ENCODE measurements around the gene BCORL1.

BCORL1 gene

DNA sequence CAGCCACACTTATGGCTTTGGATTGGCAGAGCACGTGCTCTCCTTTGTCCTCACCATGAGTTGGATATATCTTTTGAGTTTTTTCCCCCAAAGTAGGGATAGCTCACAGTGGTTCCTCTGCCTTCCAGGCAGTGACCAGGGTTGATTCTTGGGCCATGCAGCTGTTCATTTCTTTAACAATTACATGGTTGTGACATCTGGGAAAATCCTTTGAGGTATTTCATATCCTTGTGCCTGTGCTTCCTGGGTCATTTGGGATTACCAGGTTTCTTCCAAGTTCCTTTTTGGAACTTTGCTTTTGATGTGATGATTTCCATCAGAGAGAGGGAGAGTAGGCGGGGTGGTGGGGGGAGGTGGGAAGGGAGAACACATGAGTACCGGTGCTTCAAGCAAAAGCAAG lies 15.6 kb downstream of the BCORL1 start:
- Histone ChIP-seq H3K27me3 (ENCODE audit: control insufficient read depth, insufficient read depth, low read length) (no peaks in the 10 kb centered on the region), H3K36me3 (ENCODE audit: control insufficient read depth, insufficient read depth, low read length) (no peaks in the 10 kb centered on the region), H3K27ac (ENCODE audit: low read depth, low read length) (no peak overlapping the region), H3K4me1 (ENCODE audit: control insufficient read depth, insufficient read depth, low read length) (no peaks in the 10 kb centered on the region), H3K4me3 (ENCODE audit: low read length) (no peak overlapping the region), H3K9ac (ENCODE audit: low read length) (no peak overlapping the region)

DNA sequence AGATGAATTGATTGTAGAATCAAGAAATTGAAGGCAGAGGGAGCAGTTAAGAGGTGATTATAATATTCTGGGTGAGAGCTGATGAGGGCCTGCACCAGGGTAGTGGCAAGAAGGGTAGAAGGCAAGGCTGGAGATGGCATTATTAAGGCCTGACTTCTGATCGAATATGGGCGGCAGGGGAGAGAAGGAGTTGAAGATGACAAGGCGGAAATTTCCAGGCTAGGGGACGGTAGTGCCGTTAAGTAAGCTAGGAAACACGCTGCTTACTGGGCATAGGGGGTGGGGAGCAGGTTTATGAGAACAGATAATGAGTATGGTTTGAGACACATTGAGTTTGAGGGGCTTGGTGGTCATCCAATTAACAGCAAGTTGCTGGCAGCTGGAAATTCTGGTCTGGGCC lies 19.5 kb downstream of the BCORL1 start:
- no peak overlapping the region for H3K9ac ChIP-seq (ENCODE audit: low read length)
- no peaks in the 10 kb centered on the region for H3K4me1 ChIP-seq (ENCODE audit: control insufficient read depth, insufficient read depth, low read length)
- H3K4me3 ChIP-seq (ENCODE audit: low read length), result no peak overlapping the region

DNA sequence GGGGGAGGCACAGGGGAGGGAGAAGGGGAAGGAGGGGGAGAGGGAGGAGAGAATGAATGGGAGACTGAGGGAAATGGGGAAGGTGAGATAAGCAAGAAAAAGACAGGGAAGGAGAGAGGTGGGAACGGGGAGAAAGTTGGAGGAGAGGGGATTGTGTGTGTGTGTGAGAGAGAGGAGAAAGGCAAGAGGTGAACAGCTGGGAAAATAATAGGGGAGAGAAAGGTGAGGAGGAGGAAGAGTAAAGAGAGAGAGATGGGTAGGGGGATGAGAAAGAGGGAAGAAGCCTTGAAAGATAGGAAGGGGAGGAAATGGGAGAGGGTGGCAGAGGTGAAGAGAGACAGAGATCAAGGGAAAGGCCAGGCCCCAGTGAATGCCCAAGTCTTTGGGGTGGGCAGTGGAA lies 20.1 kb downstream of the BCORL1 start:
- Histone ChIP-seq H3K36me3 (ENCODE audit: control insufficient read depth, insufficient read depth, low read length) (peaks cover 3% of the 10 kb centered on the region), H3K27me3 (ENCODE audit: control insufficient read depth, insufficient read depth, low read length) (no peaks in the 10 kb centered on the region)

More for the DNA sequence above, 19.5 kb downstream of the BCORL1 start:
- Histone ChIP-seq H3K27ac (ENCODE audit: low read depth, low read length) (no peak overlapping the region), H3K36me3 (ENCODE audit: control insufficient read depth, insufficient read depth, low read length) (peaks cover 3% of the 10 kb centered on the region), H3K27me3 (ENCODE audit: control insufficient read depth, insufficient read depth, low read length) (no peaks in the 10 kb centered on the region)

DNA sequence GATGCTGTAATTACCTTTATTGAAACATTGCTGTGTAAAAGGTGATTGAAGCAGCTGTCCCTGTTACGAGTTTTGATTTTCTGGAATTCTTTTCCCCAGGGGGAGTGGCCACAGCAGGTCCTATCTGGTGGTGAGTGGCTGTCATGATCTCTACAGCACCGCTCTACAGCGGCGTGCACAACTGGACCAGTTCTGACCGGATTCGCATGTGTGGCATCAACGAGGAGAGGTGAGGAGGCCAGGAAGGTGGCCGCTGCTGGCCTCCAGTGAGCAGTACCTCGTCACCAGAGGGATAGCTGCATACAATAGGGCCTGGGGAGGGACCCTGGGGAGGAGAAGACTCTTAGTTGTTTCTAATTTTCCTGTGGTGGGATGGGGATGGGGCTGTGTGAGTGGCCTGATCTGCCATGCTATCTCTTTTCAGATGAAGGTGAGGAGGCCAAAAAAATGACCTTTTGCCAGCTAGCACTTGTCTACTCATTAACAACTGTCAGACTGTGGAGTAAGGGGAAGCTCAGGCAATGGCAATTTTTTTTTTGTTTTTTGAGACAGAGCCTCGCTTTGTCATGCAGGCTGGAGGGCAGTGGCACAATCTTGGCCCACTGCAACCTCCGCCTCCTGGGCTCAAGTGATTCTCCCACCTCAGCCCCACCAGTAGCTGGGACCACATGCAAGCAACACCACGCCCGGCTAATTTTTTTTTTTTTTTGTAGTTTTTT lies 22.8 kb downstream of the BCORL1 start:
- no peaks in the 10 kb centered on the region for H3K27me3 ChIP-seq (ENCODE audit: control insufficient read depth, insufficient read depth, low read length)
- no peak overlapping the region for H3K9ac ChIP-seq (ENCODE audit: low read length)
- no peaks in the 10 kb centered on the region for H3K4me1 ChIP-seq (ENCODE audit: control insufficient read depth, insufficient read depth, low read length)
- no peak overlapping the region for H3K4me3 ChIP-seq (ENCODE audit: low read length)
- no peak overlapping the region for H3K27ac ChIP-seq (ENCODE audit: low read depth, low read length)
- H3K36me3 ChIP-seq (ENCODE audit: control insufficient read depth, insufficient read depth, low read length), result peaks cover 3% of the 10 kb centered on the region

More for the DNA sequence above, 20.1 kb downstream of the BCORL1 start:
- Histone ChIP-seq H3K4me1 (ENCODE audit: control insufficient read depth, insufficient read depth, low read length) (no peaks in the 10 kb centered on the region), H3K4me3 (ENCODE audit: low read length) (no peak overlapping the region), H3K9ac (ENCODE audit: low read length) (no peak overlapping the region), H3K27ac (ENCODE audit: low read depth, low read length) (no peak overlapping the region)

DNA sequence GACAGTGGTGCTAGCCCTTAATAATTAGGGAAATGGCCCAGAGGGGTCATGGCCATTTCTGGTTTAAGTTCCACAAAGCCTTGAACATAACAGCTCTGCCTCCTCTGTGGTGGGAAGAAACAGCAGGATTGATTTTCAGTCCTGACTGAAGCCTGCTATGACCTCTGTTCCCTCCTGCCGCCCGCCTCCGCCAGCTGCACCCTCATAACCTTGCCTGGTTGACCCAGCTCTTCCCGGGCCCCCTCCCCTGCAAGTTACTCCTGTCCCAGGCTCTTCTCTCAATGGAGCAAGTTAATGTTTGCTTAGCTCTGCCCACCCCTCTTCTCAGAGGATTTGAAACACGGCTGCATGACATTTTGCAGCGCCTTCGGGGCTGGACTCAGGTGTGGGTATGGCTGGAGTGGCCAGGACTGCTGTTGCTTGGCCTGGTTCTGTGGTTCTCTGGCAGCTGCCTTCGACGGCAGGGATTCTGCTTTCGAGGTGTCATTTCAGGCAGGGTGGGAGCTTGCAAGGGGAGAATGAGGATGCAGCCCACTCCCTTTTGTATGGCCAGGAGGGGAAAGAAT lies 27.3 kb downstream of the BCORL1 start:
- Histone ChIP-seq H3K36me3 (ENCODE audit: control insufficient read depth, insufficient read depth, low read length) (peaks cover 5% of the 10 kb centered on the region), H3K4me3 (ENCODE audit: low read length) (no peak overlapping the region), H3K9ac (ENCODE audit: low read length) (no peak overlapping the region), H3K27me3 (ENCODE audit: control insufficient read depth, insufficient read depth, low read length) (no peaks in the 10 kb centered on the region), H3K4me1 (ENCODE audit: control insufficient read depth, insufficient read depth, low read length) (no peaks in the 10 kb centered on the region), H3K27ac (ENCODE audit: low read depth, low read length) (no peak overlapping the region)

DNA sequence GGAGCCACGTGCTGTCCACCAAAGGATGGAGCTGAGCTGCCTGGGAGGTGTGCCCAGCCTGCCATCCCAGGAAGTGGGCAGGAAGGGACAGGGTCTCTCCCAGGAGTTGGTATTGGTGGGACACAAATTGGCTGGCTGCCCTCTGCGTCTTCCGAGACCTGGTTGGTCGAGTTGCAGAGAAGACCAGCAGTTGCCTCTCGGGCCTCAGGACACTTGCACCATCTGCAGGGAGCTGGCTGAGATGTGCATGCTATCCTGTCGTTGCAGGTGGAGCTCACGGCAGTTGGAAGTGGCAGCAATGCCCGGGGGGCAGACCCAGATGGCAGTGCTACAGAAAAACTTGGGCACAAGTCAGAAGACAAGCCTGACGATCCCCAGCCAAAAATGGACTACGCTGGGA lies 30.2 kb downstream of the BCORL1 start:
- Histone ChIP-seq H3K36me3 (ENCODE audit: control insufficient read depth, insufficient read depth, low read length) (peaks cover 3% of the 10 kb centered on the region), H3K4me3 (ENCODE audit: low read length) (no peak overlapping the region), H3K4me1 (ENCODE audit: control insufficient read depth, insufficient read depth, low read length) (no peaks in the 10 kb centered on the region), H3K27ac (ENCODE audit: low read depth, low read length) (no peak overlapping the region), H3K9ac (ENCODE audit: low read length) (no peak overlapping the region), H3K27me3 (ENCODE audit: control insufficient read depth, insufficient read depth, low read length) (no peaks in the 10 kb centered on the region)

DNA sequence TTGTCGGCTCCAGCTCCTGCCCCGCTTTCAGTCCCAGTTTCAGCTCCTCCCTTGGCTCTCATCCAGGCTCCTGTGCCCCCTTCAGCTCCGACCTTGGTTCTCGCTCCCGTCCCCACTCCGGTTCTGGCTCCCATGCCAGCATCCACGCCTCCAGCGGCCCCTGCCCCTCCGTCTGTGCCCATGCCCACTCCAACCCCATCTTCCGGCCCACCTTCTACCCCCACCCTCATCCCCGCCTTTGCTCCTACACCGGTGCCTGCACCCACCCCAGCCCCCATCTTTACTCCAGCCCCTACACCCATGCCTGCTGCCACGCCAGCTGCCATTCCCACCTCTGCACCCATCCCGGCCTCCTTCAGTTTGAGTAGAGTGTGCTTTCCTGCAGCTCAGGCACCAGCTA lies 31.2 kb downstream of the BCORL1 start:
- Histone ChIP-seq H3K4me3 (ENCODE audit: low read length) (no peak overlapping the region), H3K27me3 (ENCODE audit: control insufficient read depth, insufficient read depth, low read length) (no peaks in the 10 kb centered on the region), H3K27ac (ENCODE audit: low read depth, low read length) (no peak overlapping the region), H3K4me1 (ENCODE audit: control insufficient read depth, insufficient read depth, low read length) (no peaks in the 10 kb centered on the region), H3K9ac (ENCODE audit: low read length) (no peak overlapping the region), H3K36me3 (ENCODE audit: control insufficient read depth, insufficient read depth, low read length) (peaks cover 3% of the 10 kb centered on the region)

DNA sequence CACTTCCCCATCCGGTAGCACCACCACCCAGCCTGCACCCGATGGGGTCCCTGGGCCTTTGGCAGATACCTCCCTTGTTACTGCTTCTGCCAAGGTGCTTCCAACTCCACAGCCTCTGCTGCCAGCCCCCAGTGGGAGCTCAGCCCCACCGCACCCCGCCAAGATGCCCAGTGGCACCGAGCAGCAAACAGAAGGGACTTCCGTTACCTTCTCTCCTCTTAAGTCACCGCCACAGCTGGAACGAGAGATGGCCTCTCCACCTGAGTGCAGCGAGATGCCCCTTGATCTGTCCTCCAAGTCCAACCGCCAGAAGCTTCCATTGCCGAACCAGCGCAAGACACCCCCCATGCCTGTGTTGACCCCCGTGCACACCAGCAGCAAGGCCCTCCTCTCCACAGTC lies 31.9 kb downstream of the BCORL1 start:
- H3K4me1 ChIP-seq (ENCODE audit: control insufficient read depth, insufficient read depth, low read length), result no peaks in the 10 kb centered on the region
- H3K4me3 ChIP-seq (ENCODE audit: low read length), result no peak overlapping the region
- H3K27me3 ChIP-seq (ENCODE audit: control insufficient read depth, insufficient read depth, low read length), result no peaks in the 10 kb centered on the region
- H3K36me3 ChIP-seq (ENCODE audit: control insufficient read depth, insufficient read depth, low read length), result peaks cover 3% of the 10 kb centered on the region
- no peak overlapping the region for H3K9ac ChIP-seq (ENCODE audit: low read length)
- H3K27ac ChIP-seq (ENCODE audit: low read depth, low read length), result no peak overlapping the region

DNA sequence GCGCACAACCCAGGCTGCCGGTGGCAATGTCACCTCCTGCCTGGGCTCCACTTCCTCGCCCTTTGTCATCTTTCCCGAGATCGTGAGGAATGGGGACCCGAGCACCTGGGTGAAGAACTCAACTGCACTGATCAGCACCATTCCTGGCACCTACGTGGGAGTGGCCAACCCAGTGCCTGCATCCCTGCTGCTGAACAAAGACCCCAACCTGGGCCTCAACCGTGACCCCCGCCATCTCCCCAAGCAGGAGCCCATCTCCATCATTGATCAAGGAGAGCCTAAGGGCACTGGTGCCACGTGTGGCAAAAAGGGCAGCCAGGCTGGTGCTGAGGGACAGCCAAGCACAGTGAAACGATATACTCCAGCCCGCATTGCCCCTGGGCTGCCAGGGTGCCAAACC lies 32.3 kb downstream of the BCORL1 start:
- no peak overlapping the region for H3K27ac ChIP-seq (ENCODE audit: low read depth, low read length)
- H3K27me3 ChIP-seq (ENCODE audit: control insufficient read depth, insufficient read depth, low read length), result no peaks in the 10 kb centered on the region
- H3K36me3 ChIP-seq (ENCODE audit: control insufficient read depth, insufficient read depth, low read length), result peaks cover 3% of the 10 kb centered on the region
- H3K4me1 ChIP-seq (ENCODE audit: control insufficient read depth, insufficient read depth, low read length), result no peaks in the 10 kb centered on the region
- H3K9ac ChIP-seq (ENCODE audit: low read length), result no peak overlapping the region
- no peak overlapping the region for H3K4me3 ChIP-seq (ENCODE audit: low read length)

DNA sequence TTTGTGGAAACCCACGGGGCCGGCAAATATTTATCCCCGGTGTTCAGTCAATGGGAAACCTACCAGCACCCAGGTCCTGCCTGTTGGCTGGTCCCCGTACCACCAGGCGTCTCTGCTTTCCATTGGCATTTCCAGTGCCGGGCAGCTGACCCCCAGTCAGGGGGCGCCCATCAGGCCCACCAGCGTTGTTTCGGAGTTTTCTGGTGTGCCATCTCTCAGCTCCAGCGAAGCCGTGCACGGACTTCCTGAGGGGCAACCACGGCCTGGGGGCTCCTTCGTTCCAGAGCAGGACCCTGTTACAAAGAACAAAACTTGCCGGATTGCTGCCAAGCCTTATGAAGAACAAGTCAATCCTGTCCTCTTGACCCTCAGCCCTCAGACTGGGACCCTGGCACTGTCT lies 32.7 kb downstream of the BCORL1 start:
- H3K27ac ChIP-seq (ENCODE audit: low read depth, low read length), result no peak overlapping the region
- H3K4me1 ChIP-seq (ENCODE audit: control insufficient read depth, insufficient read depth, low read length), result no peaks in the 10 kb centered on the region
- no peaks in the 10 kb centered on the region for H3K27me3 ChIP-seq (ENCODE audit: control insufficient read depth, insufficient read depth, low read length)
- no peak overlapping the region for H3K4me3 ChIP-seq (ENCODE audit: low read length)
- H3K9ac ChIP-seq (ENCODE audit: low read length), result no peak overlapping the region
- peaks cover 3% of the 10 kb centered on the region for H3K36me3 ChIP-seq (ENCODE audit: control insufficient read depth, insufficient read depth, low read length)

DNA sequence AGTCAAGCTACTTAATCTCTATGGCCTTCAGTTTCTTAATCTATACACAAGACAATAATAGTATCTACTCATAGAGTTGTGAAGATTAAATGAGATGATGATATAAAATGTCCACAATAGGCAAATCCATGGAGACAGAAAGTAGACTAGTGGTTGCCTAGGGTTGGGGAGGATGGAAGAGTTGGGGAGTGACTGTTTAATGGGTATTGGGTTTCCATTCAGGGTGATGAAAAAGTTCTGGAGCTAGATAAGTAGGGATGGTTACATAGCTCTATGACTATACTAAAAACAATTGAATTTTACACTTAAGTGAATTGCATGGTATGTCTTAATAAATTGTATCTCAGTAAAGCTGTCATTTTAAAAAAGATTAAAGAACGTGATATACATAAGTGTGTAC lies 35.7 kb downstream of the BCORL1 start:
- Histone ChIP-seq H3K9ac (ENCODE audit: low read length) (no peak overlapping the region), H3K27ac (ENCODE audit: low read depth, low read length) (no peak overlapping the region), H3K36me3 (ENCODE audit: control insufficient read depth, insufficient read depth, low read length) (no peaks in the 10 kb centered on the region), H3K4me3 (ENCODE audit: low read length) (no peak overlapping the region), H3K4me1 (ENCODE audit: control insufficient read depth, insufficient read depth, low read length) (no peaks in the 10 kb centered on the region), H3K27me3 (ENCODE audit: control insufficient read depth, insufficient read depth, low read length) (no peaks in the 10 kb centered on the region)

DNA sequence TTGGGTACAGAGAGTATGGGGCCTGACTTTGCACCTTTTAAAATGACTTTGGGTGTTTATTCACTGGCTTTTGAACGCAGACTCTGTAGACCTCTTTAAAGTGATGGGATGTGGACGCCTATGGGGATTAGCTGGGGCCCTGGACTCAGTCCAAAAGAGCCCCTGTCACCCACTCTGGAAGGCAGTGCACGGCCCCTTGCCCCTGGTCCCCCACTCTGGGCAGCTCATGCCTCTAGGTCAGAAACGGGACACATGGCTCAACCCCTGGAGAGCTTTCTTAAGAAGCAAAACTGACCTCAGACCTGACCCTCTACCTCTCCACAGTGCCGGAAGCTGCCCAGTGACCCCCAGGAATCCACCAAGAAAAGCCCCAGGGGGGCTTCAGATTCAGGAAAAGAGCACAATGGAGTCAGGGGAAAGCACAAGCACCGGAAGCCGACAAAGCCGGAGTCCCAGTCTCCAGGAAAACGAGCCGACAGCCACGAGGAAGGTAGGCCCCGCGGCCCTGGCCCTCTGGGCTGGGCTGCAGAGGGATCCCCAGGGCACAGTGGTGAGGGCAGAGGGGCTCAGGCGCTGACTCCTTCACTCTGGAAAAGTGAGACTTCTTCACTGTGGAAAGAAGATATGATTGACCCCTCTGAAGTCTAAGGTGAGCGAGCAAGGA lies 38.4 kb downstream of the BCORL1 start:
- Histone ChIP-seq H3K36me3 (ENCODE audit: control insufficient read depth, insufficient read depth, low read length) (no peaks in the 10 kb centered on the region), H3K27ac (ENCODE audit: low read depth, low read length) (no peak overlapping the region), H3K9ac (ENCODE audit: low read length) (no peak overlapping the region), H3K4me3 (ENCODE audit: low read length) (no peak overlapping the region), H3K4me1 (ENCODE audit: control insufficient read depth, insufficient read depth, low read length) (no peaks in the 10 kb centered on the region), H3K27me3 (ENCODE audit: control insufficient read depth, insufficient read depth, low read length) (no peaks in the 10 kb centered on the region)

DNA sequence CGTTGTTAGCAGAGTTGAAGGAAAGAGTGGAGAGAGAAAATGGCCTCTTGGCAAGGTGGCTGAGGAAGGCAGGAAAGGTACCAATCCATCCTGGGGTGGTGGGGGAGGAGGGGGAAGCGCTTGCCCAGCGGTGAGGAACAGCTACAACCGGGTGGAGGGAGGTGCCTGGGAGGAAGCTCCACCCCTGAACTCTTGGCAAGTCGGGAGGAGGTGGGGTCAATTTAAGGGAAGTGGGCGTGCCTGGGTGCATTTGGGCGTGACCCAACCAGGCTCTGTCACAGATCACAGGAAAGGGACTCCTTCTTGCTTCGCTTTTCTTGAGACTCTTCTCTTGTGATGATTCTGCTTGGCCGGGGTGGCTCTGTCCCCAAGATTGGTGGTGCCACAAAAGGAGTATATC lies 41.7 kb downstream of the BCORL1 start:
- H3K27me3 ChIP-seq (ENCODE audit: control insufficient read depth, insufficient read depth, low read length), result no peaks in the 10 kb centered on the region
- no peaks in the 10 kb centered on the region for H3K4me1 ChIP-seq (ENCODE audit: control insufficient read depth, insufficient read depth, low read length)
- no peak overlapping the region for H3K27ac ChIP-seq (ENCODE audit: low read depth, low read length)
- H3K9ac ChIP-seq (ENCODE audit: low read length), result no peak overlapping the region
- H3K36me3 ChIP-seq (ENCODE audit: control insufficient read depth, insufficient read depth, low read length), result no peaks in the 10 kb centered on the region
- H3K4me3 ChIP-seq (ENCODE audit: low read length), result no peak overlapping the region
